H1 (cell line): ENCODE results near the gene PDE1C. TPM values are rescaled to one million over a fixed set of nuclear protein-coding genes. Genes with fewer than 3 reads are reported as not detected.

Experiments
- SUZ12 ChIP-seq: fragments of 200-600 bp; sonication (generic); IDR thresholded peaks from 2 replicates; pipeline ENCODE4 v1.6.1; 2012; ENCODE audit warnings: mild to moderate bottlenecking, inconsistent platforms, low read length, moderate library complexity, mixed read lengths
- polyA plus RNA-seq, 7 experiments: library from polyadenylated mRNA; depleted of rRNA in 3 of 7; stranded (reverse) in 5 of 7; unstranded in 2 of 7; fragments of >200 nt in 5 of 7; fragments of 200-250 nt in 2 of 7; gene quantifications; 1 replicate in 5 of 7; 2 replicates in 1 of 7; 4 replicates in 1 of 7; pipeline versions ENCODE4 v1.2.1 to v1.2.3, GENCODE V29; 2011 to 2013; ENCODE audit warnings: missing spikeins in 2 of 7, mixed read lengths in 2 of 7
- total RNA-seq: library from RNA; stranded (reverse); fragmentation: NEBNext Ultra II Directional; extraction: Animal tissue kit (Norgen Biotek cat#: 25700); gene quantifications from 2 replicates; pipeline ENCODE4 v1.2.1, GENCODE V29; 2021

The PDE1C gene
- total and polyA plus RNA-seq, 2 of the 8 experiments (the other 6 are each of a cell fraction or from before 2014, with no cell fraction given), result 0.11 to 1.1 TPM

GRCh38 chr7:32059289-32060011 lies 10.8 kb downstream of the PDE1C start (continued):
- TF ChIP-seq SUZ12, result no peak
